Esophagus squamous epithelium (tissue), 4 donors: ENCODE results near the gene ADORA2A.

Source experiments
- CTCF ChIP-seq, 6 experiments: fragments of 450-650 bp in 4 of 6; fragments of 200-600 bp in 2 of 6; sonication (generic) in 2 of 6; IDR thresholded peaks; one replicate each; pipeline ENCODE4 v1.5.1; 2016 to 2019; ENCODE audit warnings: antibody characterized with exemption in 6 of 6, mild to moderate bottlenecking in 4 of 6, moderate library complexity in 4 of 6
- POLR2A ChIP-seq, 4 donors: fragments of 450-650 bp; IDR thresholded peaks; one replicate each; pipeline ENCODE4 v1.6.1; 2017; ENCODE audit warnings: antibody characterized with exemption in 4 of 4, mild to moderate bottlenecking in 4 of 4, moderate library complexity in 3 of 4

DNA sequence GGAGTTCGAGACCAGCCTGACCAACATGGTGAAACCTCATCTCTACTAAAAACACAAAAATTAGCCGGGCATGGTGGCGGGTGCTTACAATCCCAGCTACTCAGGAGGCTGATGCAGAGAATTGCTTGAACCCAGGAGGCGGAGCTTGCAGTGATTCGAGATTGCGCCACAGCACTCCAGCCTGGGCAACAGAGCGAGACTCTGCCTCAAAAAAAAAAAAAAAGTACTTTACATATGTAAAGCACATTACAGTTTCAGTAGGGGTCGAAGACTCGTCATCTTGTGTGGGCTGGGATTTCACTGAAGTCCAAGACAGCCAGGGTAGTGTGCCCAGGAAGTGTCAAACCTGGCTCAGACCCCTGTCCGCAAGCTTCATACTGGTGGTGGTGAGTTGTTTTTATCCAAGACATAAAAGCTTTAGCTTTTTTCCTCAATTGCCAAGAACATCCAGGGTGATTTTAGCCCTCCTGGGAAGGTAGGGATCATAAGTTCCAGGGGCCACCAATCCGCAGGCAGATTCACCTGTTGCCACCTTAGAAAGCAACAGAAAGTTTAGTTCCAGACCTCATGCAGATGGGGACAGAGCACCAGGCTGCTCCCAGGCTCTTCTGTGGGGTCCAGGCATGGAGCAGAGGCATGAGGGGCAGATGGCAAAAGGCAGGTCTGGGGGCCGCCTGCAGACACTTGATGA lies 21.6 kb upstream of the ADORA2A start:
- TF ChIP-seq CTCF (IDR thresholded peaks at IDR 0.05): no peak
- TF ChIP-seq POLR2A (IDR thresholded peaks at IDR 0.05): no peak
